HEK293T (cell line): ENCODE data around the gene KMT2E.

ENCODE experiments used
- ARNT ChIP-seq: fragments of 450-650 bp; IDR thresholded peaks from 2 replicates; pipeline ENCODE4 v1.6.1; 2017; ENCODE audit warnings: mild to moderate bottlenecking
- ELF4 ChIP-seq: fragments of 450-650 bp; IDR thresholded peaks from 2 replicates; pipeline ENCODE4 v1.6.1; 2017; ENCODE audit warnings: antibody characterized with exemption
- FOXA1 ChIP-seq: fragments of 450-650 bp; IDR thresholded peaks from 2 replicates; pipeline ENCODE4 v1.6.1; 2016; ENCODE audit warnings: mild to moderate bottlenecking
- FOXK2 ChIP-seq: fragments of 450-650 bp; IDR thresholded peaks from 2 replicates; pipeline ENCODE4 v1.6.1; 2016; ENCODE audit warnings: mild to moderate bottlenecking
- FOXM1 ChIP-seq: fragments of 450-650 bp; IDR thresholded peaks from 2 replicates; pipeline ENCODE4 v1.6.1; 2017; ENCODE audit warnings: mild to moderate bottlenecking, borderline replicate concordance
- HDGF ChIP-seq: fragments of 450-650 bp; IDR thresholded peaks from 2 replicates; pipeline ENCODE4 v1.6.1; 2017; ENCODE audit warnings: antibody characterized with exemption, borderline replicate concordance
- LEF1 ChIP-seq: fragments of 450-650 bp; IDR thresholded peaks from 2 replicates; pipeline ENCODE4 v1.6.1; 2017; ENCODE audit warnings: mild to moderate bottlenecking, borderline replicate concordance
- NFRKB ChIP-seq: fragments of 450-650 bp; IDR thresholded peaks from 2 replicates; pipeline ENCODE4 v1.6.1; 2016; ENCODE audit warnings: mild to moderate bottlenecking, moderate library complexity
- SP1 ChIP-seq: fragments of 450-650 bp; IDR thresholded peaks from 2 replicates; pipeline ENCODE4 v1.6.1; 2017
- SUZ12 ChIP-seq: fragments of 450-650 bp; IDR thresholded peaks from 2 replicates; pipeline ENCODE4 v1.6.1; 2016; ENCODE audit warnings: mild to moderate bottlenecking
- TARDBP ChIP-seq: fragments of 450-650 bp; IDR thresholded peaks from 2 replicates; pipeline ENCODE4 v1.6.1; 2016

DNA sequence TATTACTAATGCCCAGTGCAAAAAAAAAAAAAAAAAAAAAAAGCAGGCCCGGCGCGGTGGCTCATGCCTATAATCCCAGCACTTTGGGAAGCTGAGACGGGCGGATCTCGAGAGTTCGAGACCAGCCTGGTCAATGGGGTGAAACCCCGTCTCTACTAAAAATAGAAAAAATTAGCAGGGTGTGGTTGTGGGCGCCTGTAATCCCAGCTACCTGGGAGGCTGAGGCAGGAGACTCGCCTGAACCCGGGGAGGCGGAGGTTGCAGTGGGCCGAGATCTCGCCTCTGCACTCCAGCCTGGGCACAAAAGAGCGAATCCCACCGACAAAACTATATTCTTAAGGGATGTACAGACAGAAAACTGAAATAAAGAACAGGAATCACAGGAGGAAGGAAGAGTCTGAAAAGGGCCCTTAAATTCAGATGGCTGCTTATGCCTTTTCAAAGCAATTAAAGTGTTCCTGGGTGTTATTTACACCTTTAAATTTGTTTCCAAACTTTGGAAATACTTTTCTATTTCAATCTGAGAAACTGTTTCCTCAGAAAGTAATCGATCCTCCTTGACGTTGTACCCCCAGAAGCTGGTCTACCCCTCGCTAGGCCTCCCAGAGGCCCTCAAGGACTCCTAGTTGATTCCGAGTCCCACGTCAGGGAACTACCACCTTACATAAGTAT lies 2.0 kb upstream of the KMT2E start:
- TF ChIP-seq SP1: no peak
- no peak for TF ChIP-seq TARDBP
- TF ChIP-seq SUZ12: no peak
- no peak for TF ChIP-seq NFRKB
- no peak for TF ChIP-seq LEF1
- TF ChIP-seq FOXA1: no peak
- no peak for TF ChIP-seq FOXM1
- no peak for TF ChIP-seq FOXK2
- TF ChIP-seq ELF4: no peak
- no peak for TF ChIP-seq ARNT
- no peak for TF ChIP-seq HDGF
